ENCODE measurements around the gene SEPHS1.
"Not testable (repeated sequence)": the region's sequence is repeated elsewhere in the genome, so short reads cannot be mapped to it uniquely, and the experiment has no call there.

Gene SEPHS1

GRCh38 chr10:13360587-13360986 lies 12.5 kb upstream of the SEPHS1 start:
- DNase-seq = no peak

GRCh38 chr10:13356392-13356791 lies 8.3 kb upstream of the SEPHS1 start:
- DNase-seq = no peak

DNA sequence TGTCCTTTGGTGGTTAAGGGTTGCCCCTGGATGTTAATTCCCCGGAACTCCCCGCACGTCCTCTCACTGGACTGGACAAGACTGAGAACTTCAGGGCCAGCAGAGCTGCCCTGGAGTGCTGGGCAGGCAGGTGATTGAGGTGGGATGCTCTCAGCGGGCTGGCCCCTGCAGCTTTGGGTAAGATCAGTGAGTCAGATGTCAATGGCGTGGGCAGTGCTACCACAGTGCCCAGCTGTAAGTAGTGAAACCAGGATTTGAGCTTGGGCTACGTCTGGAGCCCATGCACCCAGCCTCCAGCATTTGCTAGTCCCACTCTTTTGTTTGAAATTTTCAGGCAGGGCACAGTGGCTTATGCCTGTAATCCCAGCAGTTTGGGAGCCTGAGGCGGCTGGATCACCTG lies 6.7 kb upstream of the SEPHS1 start:
- DNase-seq = no peak

DNA sequence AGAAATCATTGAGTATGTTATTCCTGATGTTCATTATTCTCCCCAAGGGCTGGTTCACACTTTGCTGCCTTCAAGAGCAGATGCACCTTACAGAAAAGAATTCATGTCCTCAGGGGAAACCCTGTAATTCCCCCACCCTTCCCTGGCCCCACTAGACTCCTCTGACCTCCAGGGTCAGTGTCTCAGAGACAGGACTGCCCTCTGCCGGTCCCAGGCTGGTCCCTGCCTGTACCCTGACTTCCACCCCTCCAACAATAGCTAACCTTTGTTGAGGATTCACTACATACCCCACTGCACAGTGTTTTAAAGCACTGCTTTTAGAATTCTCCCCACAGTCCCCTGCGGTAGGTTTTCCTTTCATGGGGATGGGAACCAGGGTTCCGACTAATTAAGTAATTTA lies 4.4 kb upstream of the SEPHS1 start:
- DNase-seq = no peak

DNA sequence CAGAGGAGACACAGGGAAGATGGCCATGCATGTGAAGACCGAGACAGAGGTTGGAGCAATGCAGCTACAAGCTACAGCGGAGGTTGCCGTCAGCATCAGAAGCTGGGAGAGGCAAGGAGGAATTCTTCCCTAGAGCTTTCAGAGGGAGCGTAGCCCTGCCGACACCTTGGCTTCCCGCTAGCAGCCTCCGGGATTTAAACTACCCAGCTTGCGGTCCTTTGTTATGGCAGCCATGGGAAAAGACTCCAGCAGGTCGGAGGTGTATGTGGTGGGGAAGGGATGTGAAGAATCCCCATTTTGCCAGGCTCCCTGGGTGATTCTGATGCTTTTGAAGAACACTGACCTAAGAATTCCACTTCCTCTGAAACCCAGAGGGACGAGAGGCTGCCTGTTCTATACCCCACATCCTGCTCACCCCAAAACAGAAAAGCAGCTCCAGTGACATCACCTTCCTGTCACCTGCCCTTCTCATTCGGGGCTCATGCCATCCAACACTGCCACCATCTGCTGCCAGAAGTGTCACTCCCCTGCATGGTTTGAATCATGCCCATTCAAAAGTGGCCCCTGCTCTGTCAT lies 3.3 kb upstream of the SEPHS1 start:
- DNase-seq = no peak

GRCh38 chr10:13349463-13350274 lies 1.6 kb upstream of the SEPHS1 start:
- no peak for DNase-seq

GRCh38 chr10:13347500-13348156 lies 465 bp downstream of the SEPHS1 start:
- DNase-seq = peak; percentile 64

- no peak for DNase-seq
Observed at GRCh38 chr10:13347043-13347499, 1.0 kb downstream of the SEPHS1 start.

DNA sequence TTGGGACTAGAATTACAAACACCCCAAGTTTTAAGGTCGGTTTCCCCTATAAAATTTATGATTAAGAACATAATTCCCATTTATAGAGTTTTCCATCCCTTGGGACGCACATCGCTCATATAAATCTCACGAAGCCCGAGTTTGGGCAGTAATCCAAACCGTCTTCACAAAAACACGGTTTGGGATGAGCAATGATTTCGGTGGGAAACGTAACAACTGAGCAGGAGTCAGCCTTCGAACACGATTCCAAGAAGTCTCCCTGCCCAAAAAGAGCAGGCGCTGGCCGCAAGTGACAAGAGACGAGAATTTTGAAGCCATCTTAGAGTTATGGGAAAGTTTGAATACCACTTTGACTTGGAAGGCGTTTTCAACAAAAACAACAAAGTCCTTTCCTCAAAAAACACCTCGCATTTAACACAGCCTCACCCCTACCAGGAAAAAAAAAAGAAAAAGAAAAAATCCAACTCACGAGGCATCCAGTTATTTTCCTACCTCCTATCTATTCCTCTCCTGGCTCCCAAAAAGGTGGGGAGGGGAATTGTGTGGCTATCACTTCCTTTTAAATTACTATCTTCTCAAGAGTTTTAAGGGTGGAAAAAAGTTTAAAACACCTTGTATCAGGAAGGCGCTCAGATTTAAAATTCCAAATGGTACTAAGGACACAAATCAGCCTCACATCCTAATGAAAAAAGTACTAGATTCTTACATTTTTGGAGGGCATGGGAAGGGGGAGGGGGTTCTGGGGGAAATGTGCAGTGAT lies 1.6 kb downstream of the SEPHS1 start:
- DNase-seq = no peak

- no peak for DNase-seq
Observed at GRCh38 chr10:13340626-13341376, 7.3 kb downstream of the SEPHS1 start.

DNA sequence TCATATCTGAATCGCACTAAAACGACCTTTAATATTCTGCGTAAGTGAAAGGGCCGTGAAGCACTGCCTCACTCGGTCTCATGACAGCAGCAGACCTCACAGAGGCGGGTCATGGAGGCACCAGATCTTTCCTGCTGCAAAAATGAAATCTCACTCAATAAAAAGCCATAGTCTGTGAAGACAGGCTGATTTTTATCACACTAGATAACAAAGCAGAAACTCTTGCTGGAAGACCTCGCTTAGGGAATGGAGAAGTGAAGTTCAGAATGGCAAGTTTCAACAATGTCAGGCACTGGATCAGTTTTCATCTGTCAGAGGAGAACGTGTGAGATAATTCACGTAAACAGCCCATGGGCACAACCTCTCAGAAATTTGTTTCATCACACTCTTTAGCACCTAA lies 8.0 kb downstream of the SEPHS1 start:
- DNase-seq = no peak

- DNase-seq = no peak
Observed at GRCh38 chr10:13338390-13339110, 9.5 kb downstream of the SEPHS1 start.

GRCh38 chr10:13337827-13338196 lies 10.3 kb downstream of the SEPHS1 start:
- DNase-seq = no peak

DNA sequence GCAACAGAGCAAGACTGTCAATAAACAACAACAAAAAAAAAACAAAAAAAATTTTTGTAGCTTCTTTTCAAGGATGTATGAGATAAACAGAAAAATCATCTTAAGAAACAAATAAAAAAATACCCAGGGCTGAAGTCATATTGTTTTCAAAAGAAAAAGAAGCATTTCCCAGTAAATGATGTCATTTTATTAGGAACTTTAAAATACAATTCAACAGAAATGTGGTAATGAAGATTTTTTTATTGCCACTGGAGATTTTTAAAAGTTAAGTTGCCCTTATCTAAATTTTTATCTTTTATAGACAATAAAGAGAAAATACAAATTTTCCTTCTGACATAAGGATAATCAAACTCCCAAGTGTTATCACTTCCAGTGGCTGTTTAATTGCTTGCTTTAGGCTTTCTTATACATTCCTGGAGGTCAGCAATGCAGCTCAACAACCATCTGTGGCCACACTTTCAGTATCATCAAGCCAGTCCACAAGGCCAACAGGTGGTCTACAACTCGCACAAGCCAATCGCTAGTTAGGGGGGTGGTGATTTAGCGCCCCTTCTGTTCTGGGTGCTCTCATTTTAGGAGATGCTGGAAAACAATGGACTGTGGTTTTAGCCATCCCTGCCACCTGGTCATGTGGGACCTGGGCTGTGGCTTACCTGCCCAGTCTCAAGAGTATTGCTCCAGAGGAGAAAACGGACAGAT lies 10.8 kb downstream of the SEPHS1 start:
- DNase-seq = no peak

- no peak for DNase-seq
Observed at GRCh38 chr10:13335881-13336280, 12.2 kb downstream of the SEPHS1 start.

GRCh38 chr10:13334556-13334955 lies 13.5 kb downstream of the SEPHS1 start:
- no peak for DNase-seq

DNA sequence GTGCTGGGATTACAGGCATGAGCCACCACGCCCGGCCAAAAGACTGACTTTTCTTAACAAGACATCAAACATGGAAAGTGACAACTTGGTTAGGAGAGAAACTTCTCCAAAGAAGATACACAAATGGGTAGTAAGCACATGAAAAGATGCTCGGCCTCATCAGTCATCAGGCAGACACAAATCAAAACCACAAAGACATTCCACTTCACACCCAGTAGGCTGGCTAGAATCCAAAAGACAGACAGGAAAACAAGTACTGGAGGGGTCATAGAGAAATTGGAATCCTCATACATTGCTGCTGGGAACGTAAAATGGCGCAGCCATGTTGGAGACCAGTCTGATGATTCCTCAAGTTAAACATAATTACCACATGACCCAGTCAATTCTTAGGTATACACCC lies 16.4 kb downstream of the SEPHS1 start:
- no peak for DNase-seq

- DNase-seq = not testable (repeated sequence)
Observed at GRCh38 chr10:13330980-13331379, 17.1 kb downstream of the SEPHS1 start.

- DNase-seq = no peak
Observed at GRCh38 chr10:13329565-13329964, 18.5 kb downstream of the SEPHS1 start.

DNA sequence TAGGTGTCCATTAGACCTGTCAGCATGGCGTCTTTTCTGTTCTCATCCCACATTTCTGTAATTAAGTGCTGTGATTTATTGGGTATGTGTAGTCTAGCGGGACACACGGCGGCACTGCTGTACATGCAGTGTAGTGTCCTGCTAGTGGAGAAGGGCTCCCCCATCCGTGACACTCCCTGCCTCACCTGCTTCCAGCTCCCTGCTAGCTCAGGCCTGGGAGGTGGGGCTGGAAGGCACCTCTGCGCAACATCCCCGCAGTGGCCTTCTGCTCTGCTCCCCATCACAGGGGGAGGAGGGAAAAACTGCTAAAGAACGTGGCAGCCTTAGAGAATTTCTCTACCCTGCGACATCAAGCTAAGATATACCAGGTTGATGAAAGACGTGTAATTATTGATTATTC lies 19.5 kb downstream of the SEPHS1 start:
- no peak for DNase-seq

- no peak for DNase-seq
Observed at GRCh38 chr10:13328126-13328525, 20.0 kb downstream of the SEPHS1 start.
